SK-N-MC (cell line): Measurements from ENCODE around the gene ELMO1.

ENCODE experiments used
- EZH2 ChIP-seq: fragments of 200-600 bp; sonication (generic); IDR thresholded peaks from one replicate; pipeline ENCODE4 v1.6.1; 2017; ENCODE audit warnings: antibody characterized with exemption
- FOXP2 ChIP-seq: optimal IDR thresholded peaks from 2 replicates; pipeline ENCODE3; 2011; ENCODE audit warnings: mild to moderate bottlenecking, moderate library complexity; ENCODE audit not compliant: insufficient read depth; ENCODE audit errors: extremely low read length, control extremely low read depth
- POLR2AphosphoS5 ChIP-seq: IDR thresholded peaks from 2 replicates; pipeline ENCODE4 v1.6.1; 2012; ENCODE audit warnings: mild to moderate bottlenecking, low read depth, low read length, borderline replicate concordance

DNA sequence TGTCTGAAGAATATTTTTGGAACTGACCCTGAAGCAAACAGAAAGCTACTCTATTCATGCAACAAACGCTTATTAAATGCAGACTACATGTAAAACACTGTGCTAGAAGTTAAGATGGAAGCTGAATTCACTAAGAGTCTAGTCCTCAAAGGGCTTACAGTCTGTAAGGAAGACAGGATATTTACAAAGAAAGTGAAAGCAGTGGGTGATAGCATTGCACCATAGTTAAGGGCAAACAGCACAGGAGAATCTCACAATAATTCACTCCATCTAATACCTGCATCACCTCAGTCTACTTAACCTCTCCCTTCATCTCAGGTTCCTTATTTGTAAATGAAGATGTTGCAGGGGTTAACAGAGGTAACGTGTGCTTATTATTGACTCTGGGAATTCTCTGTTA, 364.4 kb downstream of the ELMO1 start:
- TF ChIP-seq POLR2AphosphoS5 (no peak), EZH2 (no peak), FOXP2 (no peak)
